NCI-H748 (cell line): ENCODE data around the gene TCERG1L.
A peak's percentile ranks its signal among the peaks of the same experiment; 100 is the strongest.

ENCODE experiments used
- DNase-seq: peaks from one replicate; lab custom pipeline; 2025; ENCODE audit not compliant: unreplicated experiment; lab: John Stamatoyannopoulos, UW

The TCERG1L gene

GRCh38 chr10:131316321-131317075 is 5.0 kb upstream of the TCERG1L start:
- no peak for DNase-seq

GRCh38 chr10:131315344-131315743 is 3.8 kb upstream of the TCERG1L start:
- no peak for DNase-seq

GRCh38 chr10:131314799-131315198 is 3.3 kb upstream of the TCERG1L start:
- no peak for DNase-seq

DNA sequence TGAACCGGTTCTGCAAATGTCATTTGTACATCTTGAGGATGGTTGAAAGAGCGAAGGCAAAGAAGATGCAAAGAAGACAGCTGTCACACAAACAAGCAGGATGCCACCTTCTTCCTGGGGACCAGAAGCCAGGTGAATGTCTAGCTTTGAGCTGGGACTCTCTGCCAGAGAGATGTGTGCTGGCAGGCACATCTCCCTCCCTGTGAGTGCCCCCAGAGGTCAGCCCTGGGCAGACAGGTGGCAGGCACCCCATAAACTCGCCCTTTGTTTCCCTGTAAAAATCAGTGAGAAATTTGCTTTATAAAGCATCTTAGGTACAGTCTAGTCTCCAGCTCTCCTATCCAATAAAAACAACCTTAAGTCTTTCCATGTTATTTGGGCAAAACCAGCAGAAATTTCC is 2.6 kb upstream of the TCERG1L start:
- DNase-seq, result no peak

- DNase-seq, result no peak
These were observed 1.9 kb upstream of the TCERG1L start for GRCh38 chr10:131313377-131313776.

DNA sequence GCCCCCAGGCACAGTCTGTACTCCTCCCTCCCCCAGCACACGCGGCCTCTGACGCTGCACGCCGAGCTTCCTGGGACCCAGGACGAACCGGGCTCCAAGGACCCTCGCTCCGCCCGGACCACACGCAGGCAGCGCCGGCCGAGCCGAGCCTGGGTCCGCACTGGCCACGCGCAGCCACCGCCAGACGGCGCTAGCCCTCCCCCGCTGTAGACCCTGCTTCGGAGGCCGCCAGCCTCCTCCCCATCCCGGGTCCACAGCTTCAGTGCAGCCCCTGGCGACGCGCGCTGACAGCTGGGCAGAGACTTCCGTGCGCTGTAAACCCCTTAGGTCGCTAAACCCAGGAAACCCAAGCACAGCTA is 936 bp upstream of the TCERG1L start:
- peak; percentile 6 for DNase-seq

DNA sequence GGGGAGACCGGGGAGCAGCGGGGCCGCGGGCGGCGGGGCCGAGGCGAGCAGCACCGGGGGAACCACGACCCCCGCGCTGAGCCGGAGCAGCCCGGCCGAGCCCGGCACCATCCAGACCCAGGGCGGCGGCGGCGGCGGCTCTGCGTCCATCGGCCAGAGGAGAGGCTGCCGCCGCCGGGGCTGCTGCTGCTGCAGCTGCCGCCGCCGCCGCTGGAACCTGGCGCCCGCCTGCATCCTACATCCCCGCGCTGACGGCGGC is 190 bp downstream of the TCERG1L start:
- DNase-seq, result no peak

DNA sequence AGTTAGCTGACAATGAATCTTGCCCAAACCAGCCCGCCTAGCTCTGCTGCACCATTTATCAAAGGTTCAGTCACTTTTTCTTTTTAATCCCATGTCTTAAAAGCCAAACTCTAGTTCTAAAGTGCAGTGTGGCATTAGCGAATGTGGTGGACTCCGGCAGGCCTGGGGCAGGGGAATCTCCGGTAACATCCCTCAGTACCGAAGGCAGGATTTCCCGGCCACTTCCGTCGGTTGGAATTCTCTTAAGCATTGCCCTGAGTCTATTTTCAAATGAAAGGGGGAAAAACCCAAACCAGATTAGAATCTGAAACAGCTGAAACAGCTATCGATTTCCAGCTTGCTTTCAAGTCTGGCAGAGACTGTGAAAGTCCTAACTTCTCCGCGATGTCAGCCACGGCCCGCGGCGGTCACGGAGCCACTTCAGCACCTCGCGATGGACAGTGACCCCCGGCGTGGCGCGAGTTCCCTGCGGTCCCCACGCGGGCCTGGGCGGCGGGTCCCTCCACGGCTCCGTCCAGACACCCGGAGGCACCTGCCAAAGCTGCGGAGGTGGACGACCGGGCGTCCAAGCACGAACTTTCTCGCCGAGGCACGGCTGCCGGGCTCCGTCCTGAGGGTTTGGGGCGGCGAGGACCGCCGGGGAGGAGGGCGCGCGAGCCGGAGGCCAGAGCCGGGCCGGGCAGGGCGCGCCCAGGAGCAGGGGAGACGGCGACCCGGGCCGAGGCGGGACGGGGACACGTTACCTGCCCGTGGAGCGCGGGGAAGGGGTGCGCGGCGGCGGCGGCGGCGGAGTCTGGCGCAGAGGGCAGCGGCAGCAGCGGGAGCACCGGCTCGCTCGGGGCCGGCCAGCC is 745 bp downstream of the TCERG1L start:
- DNase-seq, result peak; percentile 48

- peak; percentile 37 for DNase-seq
These were observed 1.4 kb downstream of the TCERG1L start for GRCh38 chr10:131310142-131310541.

DNA sequence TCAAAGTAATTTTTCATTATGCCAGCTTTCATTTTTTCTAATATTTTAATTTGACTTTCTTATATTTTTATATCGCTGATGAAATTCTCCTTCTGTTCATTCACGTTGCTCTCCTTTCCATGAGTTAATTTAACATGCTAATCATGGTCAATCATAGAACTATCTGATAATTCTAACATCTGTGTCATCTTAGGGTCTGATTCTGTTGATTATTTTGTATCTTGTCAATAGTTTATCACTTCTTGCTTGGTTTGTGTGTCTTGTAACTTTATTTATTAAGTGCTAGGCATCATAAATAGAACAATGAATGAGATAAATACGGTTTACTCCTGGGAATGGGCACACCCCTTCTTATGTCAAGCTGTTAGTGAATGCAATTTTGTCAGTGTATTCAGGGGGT is 11.0 kb downstream of the TCERG1L start:
- no peak for DNase-seq

DNA sequence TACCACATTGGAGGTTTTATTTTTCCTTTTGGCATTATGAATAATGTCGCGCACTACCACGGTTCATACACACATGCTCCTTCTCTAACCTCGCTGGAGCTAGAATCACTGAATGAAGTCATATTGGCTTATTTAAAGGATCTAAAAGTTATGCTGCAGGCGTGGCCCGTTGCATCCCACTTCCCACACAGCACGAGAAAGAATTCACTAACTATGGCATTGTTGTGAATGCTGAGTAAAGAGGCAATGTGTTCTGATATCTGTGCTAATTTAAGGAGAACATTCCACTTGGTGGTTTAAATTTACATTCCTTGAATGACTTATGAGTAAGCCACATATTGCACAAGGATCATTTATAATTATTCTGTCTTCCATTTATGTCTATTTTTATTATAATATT is 20.7 kb downstream of the TCERG1L start:
- no peak for DNase-seq

DNA sequence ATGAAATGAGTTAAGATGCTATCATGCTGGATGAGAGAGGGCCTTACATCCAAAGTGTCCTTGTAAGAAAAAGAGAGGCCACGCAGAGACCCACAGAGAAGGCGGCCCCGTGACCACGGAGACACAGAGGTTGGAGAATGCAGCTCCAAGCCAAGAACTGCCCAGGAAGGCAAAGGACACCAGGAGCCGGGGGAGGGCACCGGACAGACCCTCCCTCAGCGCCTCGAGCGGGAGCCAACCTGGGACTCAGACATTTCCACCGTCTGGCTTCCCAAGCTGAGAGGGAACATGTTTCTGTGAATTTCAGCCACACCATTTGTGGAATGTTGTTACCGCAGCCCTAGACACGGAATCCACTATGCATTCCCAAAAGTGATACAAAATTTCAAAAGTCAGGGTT is 22.9 kb downstream of the TCERG1L start:
- no peak for DNase-seq

DNA sequence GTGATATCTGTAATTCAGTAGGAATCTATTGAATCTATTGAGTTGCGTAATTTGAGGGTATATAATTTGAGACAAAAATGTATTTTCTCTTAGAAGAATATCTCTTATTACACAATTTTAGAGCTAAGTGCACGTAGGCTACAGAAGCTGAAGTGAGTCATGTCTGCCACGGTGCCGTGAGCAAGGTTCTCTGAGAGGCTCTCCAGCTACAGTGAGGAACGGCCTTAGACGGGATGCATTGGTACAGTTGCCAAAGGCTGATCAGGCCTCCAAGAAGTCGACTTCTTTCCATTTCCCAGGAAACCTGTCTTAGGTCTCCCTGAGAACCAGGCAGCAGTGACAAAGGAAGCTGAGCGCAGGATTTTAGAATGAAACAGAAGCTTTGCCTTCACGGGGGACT is 28.6 kb downstream of the TCERG1L start:
- no peak for DNase-seq

DNA sequence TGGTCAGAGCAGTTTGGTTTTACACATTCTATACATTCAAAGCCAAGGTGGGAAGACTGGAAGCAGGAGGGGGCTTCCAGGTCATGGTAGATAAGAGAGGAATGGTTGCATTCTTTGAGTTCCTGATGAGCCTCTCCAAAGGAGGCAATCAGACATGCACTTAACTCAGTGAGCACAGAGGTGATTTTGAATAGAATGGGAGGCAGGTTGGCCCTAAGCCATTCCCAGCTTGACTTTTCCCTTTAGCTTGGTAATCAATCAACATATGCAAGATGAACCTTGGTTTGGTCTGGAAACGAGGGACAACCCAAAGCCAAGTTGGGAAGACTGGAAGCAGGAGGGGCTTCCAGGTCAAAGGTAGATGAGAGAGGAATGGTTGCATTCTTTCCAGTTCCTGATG is 31.4 kb downstream of the TCERG1L start:
- DNase-seq, result no peak

DNA sequence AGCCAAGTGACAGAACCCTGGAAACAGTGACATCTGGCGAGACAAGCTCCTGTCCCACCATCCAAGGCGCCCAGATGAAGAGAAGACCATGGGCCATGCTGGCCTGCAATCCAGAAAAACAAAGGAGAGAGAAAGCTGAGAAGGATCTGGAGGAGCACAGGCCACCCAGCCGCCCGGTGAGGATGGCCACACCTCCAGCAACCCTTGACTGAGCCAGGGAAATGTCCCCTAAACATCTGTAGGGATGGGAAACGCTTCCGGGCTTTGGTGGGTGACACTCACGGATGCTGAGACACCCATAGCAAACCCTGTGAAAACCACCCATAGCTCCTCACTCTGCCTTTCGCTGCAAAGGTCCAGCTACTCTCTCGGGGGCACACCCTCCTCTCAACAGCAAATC is 32.0 kb downstream of the TCERG1L start:
- DNase-seq, result no peak

GRCh38 chr10:131277969-131278368 is 33.6 kb downstream of the TCERG1L start:
- no peak for DNase-seq

DNA sequence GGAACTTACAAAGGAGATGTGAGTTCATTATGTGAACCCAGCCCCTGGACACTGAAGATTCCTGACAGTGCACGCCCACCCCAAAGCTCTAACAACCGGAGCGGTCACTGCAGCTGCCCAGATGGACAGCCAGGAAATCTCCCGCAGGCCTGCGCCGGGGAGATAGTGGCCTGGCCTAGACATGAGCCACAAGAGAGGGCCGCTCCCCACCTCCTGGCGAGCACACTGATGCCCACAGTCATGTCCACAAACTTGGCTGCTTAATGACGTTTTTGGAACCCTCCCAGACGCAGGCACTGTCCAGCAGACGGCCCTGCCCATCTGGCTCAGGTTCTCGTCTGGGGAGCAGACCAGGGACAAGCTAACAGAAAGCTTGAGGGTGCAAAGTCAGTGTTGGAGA is 34.2 kb downstream of the TCERG1L start:
- DNase-seq, result no peak

DNA sequence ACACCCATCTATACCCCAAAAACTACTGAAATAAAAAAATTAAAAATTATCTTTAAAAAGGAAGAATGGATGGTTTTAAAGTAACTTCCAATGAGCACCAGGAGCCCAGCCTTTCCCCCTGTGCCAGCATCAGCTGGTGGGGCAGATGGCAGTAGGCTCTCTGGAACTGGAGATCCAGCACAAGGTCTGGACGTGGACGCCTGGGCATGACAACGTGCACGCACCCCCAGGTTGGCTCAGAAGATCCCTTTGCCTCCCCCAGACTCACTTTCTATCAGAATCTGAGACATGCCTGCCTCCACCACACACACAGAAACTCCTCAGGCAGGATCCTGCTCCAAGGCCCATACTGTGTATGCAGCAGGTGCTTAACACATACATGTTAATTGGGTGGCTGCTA is 35.8 kb downstream of the TCERG1L start:
- no peak for DNase-seq

GRCh38 chr10:131274883-131275282 is 36.6 kb downstream of the TCERG1L start:
- DNase-seq, result no peak

DNA sequence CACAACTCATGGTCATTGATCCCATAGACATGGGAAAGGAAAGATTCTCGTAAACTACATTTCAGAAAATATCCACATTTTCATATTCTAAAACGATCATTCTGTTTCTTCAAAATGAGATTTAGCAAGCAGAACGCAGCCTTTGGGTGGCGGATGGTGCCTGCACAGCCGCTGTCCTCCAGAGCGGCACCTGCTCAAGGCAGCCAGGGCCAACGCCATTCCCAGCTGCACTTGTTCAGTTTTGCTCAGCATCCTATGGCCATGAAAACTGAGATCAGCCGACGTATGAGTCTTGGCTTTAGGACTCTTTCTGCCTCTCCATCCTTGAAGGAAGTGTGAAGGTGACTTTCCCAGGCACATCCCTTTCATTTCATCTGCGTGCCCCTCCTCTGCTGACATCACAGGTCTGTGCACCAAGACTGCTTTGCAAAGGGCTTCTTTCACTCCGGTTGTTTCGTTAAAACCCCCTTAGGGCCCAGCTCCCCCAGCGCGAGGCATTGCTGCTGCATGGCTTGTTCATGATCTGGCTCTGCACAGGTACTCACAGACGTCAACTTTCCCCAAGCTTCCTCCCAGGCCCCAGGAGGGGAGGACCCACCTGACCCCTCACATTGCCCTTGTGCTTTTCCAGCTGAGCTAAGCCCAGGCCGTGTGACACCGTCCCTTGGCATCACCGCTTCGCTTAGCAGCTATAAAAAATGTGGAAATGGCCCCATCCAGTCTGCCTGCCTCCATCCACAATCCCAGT is 37.2 kb downstream of the TCERG1L start:
- no peak for DNase-seq

- DNase-seq, result no peak
These were observed 38.0 kb downstream of the TCERG1L start for GRCh38 chr10:131273476-131273875.

DNA sequence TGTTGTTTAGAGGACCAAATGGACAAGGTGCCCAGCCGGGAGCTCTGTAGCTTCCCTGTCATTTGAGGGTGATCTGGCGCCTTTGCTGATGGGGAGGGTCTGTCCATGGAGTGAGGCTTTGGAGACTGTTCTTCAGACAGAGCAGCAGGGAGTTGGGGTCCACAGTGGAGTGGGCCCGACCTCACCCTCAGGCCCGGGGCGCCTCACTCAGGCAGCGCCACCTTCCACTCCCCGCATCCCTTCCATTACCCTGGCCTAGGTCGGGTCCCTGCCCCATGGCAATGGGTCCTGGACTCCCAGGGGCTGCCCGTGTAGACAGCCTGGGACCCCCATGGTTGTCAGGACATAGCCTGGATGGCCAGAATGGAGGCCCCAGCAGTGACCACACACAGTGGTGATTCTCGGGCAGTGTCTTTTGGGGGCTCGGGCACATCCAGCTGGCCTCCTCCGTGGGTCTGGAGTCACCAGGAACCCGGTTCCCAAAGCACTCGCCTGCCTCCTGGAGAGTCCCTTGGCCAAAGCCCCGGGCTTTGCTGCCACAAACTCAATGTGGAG is 38.5 kb downstream of the TCERG1L start:
- no peak for DNase-seq
